Kidney (tissue), 14 donors: Measurements from ENCODE around the gene CCNL2. TPM values are rescaled to one million over a fixed set of nuclear protein-coding genes. Genes with fewer than 3 reads are reported as not detected.
"Not testable (repeated sequence)": the region's sequence is repeated elsewhere in the genome, so short reads cannot be mapped to it uniquely, and the experiment has no call there.

ENCODE experiments used
- DNase-seq, 5 donors: peaks; one replicate each; pipeline ENCODE4 v3.0.0-alpha.2; 2013 to 2020
- FAIRE-seq: peaks from 2 replicates; lab custom pipeline; 2012; peaks lifted over from hg19 to GRCh38; lab: Jason Lieb, UNC
- H3K27ac ChIP-seq, 2 donors: one replicate each; pipeline ENCODE4 v1.7.0; 2013; ENCODE audit warnings: low read depth in 2 of 2, low read length in 2 of 2, inconsistent platforms in 1 of 2
- H3K27me3 ChIP-seq: one replicate; pipeline ENCODE4 v1.7.1; 2013; ENCODE audit warnings: low read length, inconsistent platforms; ENCODE audit not compliant: control insufficient read depth, insufficient read depth
- H3K36me3 ChIP-seq, 3 donors: one replicate each; pipeline versions ENCODE4 v1.7.0 to v1.7.1; 2013; ENCODE audit warnings: low read length in 3 of 3, control low read depth in 1 of 3, inconsistent platforms in 1 of 3; ENCODE audit not compliant: insufficient read depth in 3 of 3, control insufficient read depth in 2 of 3
- H3K4me1 ChIP-seq, 3 donors: one replicate each; pipeline versions ENCODE4 v1.7.0 to v1.7.1; 2013; ENCODE audit warnings: low read length in 3 of 3, inconsistent platforms in 1 of 3, low read depth in 1 of 3; ENCODE audit not compliant: control insufficient read depth in 2 of 3, insufficient read depth in 2 of 3
- H3K4me3 ChIP-seq, 3 donors: one replicate each; pipeline versions ENCODE4 v1.7.0 to v1.8.1; 2013; ENCODE audit warnings: low read length in 3 of 3, control low read depth in 1 of 3, inconsistent platforms in 1 of 3
- H3K9ac ChIP-seq, 3 donors: one replicate each; pipeline versions ENCODE4 v1.7.0 to v1.7.1; 2013; ENCODE audit warnings: low read length in 3 of 3, control low read depth in 1 of 3, inconsistent platforms in 1 of 3
- H3K9me3 ChIP-seq, 3 donors: one replicate each; pipeline versions ENCODE4 v1.7.0 to v1.7.1; 2013; ENCODE audit warnings: low read length in 3 of 3, control low read depth in 1 of 3, inconsistent platforms in 1 of 3; ENCODE audit not compliant: control insufficient read depth in 2 of 3, insufficient read depth in 1 of 3
- intact Hi-C: fragments of 100-400 bp; cut with DNase I; formaldehyde crosslinking; loops from one replicate; pipeline ENCODE4 v1.11.1; 2022
- polyA plus RNA-seq: library from polyadenylated mRNA; stranded (reverse); fragments of 350-450 nt; fragmentation: Illumina TruSeq; extraction: RNeasy Lipid Tissue Mini Kit (QIAGEN cat#74804); gene quantifications from one replicate; pipeline ENCODE4 v1.2.3, GENCODE V29; 2014; ENCODE audit warnings: low read depth, low replicate concordance; ENCODE audit not compliant: insufficient read depth
- total RNA-seq: library from RNA; stranded (reverse); fragmentation: NEBNext Ultra II Directional; extraction: Animal tissue kit (Norgen Biotek cat#: 25700); gene quantifications from one replicate; pipeline ENCODE4 v1.2.1, GENCODE V29; 2021
- TF ChIP-seq, protein P1 (sequence below): IDR thresholded peaks from 3 replicates; pipeline ENCODE4 v1.5.1; 2012; ENCODE audit warnings: mild to moderate bottlenecking, moderate library complexity, borderline replicate concordance; ENCODE audit not compliant: insufficient read depth; ENCODE audit errors: extremely low read depth
- donor health status: control.
- donor health status: control.
- donor health status: control.
- donor health status: control.
- donor health status: control.
- donor health status: DM: yes; HTN: yes; CAD: no.
- donor health status: Normal renal cell carcinoma (clear cell type).

Gene CCNL2
- total and polyA plus RNA-seq, 2 donors from 2014 or later = 72.0 to 199 TPM

DNA sequence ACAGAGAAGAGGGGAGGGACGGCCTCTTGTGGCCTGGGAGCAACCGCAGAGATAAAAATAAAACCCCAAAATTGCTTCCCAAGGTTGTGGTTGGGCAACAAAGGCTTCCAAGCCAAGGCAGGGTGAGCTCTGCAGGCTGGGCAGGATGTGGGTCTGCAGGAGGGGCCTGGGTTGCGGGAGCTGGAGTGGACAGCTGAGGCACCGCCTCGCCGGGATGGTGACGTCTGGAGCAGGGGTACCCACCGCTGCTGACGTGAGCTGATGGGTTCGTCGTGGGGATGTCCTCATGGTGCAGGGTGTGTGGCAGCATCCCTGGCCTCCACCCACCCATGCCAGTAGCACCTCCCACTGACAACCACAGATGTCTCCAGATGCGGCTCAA lies 27.8 kb downstream of the CCNL2 start:
- H3K9me3 ChIP-seq = no peaks in the 10 kb centered on the region
- no peak overlapping the region for H3K4me3 ChIP-seq
- FAIRE-seq (no peak), DNase-seq (peak in 2 of 5 donors; percentile 61 to 75)
- intact Hi-C loops = no loop called here
- no peak overlapping the region for H3K27ac ChIP-seq
- H3K27me3 ChIP-seq = no peaks in the 10 kb centered on the region
- H3K4me1 ChIP-seq = peaks cover 0 to 19% (median 0%) of the 10 kb centered on the region in 3 donors
- TF ChIP-seq, protein P1, sequence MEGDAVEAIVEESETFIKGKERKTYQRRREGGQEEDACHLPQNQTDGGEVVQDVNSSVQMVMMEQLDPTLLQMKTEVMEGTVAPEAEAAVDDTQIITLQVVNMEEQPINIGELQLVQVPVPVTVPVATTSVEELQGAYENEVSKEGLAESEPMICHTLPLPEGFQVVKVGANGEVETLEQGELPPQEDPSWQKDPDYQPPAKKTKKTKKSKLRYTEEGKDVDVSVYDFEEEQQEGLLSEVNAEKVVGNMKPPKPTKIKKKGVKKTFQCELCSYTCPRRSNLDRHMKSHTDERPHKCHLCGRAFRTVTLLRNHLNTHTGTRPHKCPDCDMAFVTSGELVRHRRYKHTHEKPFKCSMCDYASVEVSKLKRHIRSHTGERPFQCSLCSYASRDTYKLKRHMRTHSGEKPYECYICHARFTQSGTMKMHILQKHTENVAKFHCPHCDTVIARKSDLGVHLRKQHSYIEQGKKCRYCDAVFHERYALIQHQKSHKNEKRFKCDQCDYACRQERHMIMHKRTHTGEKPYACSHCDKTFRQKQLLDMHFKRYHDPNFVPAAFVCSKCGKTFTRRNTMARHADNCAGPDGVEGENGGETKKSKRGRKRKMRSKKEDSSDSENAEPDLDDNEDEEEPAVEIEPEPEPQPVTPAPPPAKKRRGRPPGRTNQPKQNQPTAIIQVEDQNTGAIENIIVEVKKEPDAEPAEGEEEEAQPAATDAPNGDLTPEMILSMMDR = no peak
- H3K36me3 ChIP-seq = no peaks in the 10 kb centered on the region
- no peak overlapping the region for H3K9ac ChIP-seq

DNA sequence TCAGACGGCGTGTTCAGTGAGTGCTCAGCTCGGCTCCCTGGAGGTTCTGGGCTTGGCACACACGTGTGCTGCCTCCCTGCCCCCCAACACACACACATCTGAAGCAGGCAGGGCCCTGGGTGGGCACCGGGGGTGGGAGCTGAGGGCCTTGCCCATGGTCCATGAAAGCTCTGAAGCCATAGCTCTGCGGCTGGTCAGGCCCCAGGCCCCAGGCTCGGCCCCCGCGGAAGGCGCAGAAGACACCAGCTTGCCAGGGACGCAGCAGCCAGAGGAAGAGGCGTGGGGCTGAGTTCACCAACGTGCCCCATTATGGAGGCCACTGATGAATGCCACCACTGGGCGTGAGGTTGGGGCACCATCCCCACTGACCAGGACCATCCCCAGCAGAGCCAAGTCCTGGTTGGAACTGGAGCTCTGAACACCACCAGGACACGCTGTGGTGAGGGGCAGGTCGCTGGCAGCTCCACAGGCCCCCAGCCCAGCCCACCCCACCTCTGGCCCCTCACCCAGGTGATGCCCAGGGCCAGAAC lies 28.3 kb downstream of the CCNL2 start:
- H3K4me1 ChIP-seq = peaks cover 0 to 19% (median 0%) of the 10 kb centered on the region in 3 donors
- DNase-seq = peak in 2 of 5 donors; percentile 49 to 69
- intact Hi-C loops = no loop called here
- peaks cover 0 to 2% (median 0%) of the 10 kb centered on the region in 3 donors for H3K9me3 ChIP-seq
- H3K27ac ChIP-seq = no peak overlapping the region
- no peaks in the 10 kb centered on the region for H3K27me3 ChIP-seq
- H3K9ac ChIP-seq = no peak overlapping the region
- no peak for FAIRE-seq
- TF ChIP-seq, protein P1 = no peak
- H3K36me3 ChIP-seq = no peaks in the 10 kb centered on the region
- no peak overlapping the region for H3K4me3 ChIP-seq

DNA sequence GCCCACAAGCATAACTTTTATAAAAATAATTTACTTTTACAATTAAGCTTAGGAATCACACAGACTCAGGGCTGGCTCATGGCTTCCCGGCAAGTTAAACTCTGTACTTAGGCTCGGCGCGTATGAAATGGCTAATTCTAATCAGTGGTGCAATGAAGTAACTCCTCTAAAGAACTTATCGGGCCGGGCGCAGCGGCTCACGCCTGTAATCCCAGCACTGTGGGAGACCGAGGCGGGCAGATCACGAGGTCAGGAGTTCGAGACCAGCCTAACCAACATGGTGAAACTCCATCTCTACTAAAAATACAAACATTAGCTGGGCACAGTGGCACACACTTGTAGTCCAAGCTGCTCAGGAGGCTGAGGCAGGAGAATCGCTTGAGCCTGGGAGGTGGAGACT lies 29.0 kb downstream of the CCNL2 start:
- H3K36me3 ChIP-seq, H3K9ac ChIP-seq, FAIRE-seq, H3K9me3 ChIP-seq, H3K4me3 ChIP-seq, intact Hi-C loops, H3K27me3 ChIP-seq, H3K27ac ChIP-seq: not testable (repeated sequence)
- peak in 1 of 5 donors; percentile 43 for DNase-seq
- H3K4me1 ChIP-seq = peaks cover 0 to 19% (median 0%) of the 10 kb centered on the region in 3 donors

DNA sequence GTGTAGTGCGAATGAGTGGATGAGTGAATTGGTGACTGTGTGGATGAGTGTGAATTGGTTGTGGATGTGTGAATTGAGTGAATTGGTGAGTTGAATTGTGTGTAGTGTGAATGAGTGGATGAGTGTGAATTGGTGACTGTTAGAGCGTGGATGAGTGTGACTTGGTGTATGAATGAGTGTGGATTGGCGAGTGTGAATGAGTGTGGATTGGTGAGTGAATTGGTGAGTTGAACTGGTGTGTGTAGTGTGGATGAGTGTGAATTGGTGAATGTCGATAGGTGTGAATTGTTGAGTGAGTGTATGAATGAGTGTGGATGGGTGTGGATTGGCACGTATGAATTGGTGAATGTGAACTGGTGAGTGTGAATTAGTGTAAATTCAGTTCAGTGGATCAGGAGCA lies 31.8 kb downstream of the CCNL2 start:
- FAIRE-seq (no peak), DNase-seq (no peak)
- Histone ChIP-seq H3K4me3 (peak overlapping the region in 1 of 3 donors; percentile 7), H3K9me3 (peaks cover 0 to 2% (median 0%) of the 10 kb centered on the region in 3 donors), H3K4me1 (peaks cover 0 to 5% (median 0%) of the 10 kb centered on the region in 3 donors), H3K36me3 (no peaks in the 10 kb centered on the region), H3K9ac (no peak overlapping the region), H3K27me3 (no peaks in the 10 kb centered on the region), H3K27ac (no peak overlapping the region)
- intact Hi-C loops = no loop called here
- TF ChIP-seq, protein P1 = no peak
